ENCODE data around the gene CNOT2. TPM values are rescaled to one million over a fixed set of nuclear protein-coding genes. Genes with fewer than 3 reads are reported as not detected.
A peak's percentile ranks its signal among the peaks of the same experiment; 100 is the strongest.
"Not testable (repeated sequence)": the region's sequence is repeated elsewhere in the genome, so short reads cannot be mapped to it uniquely, and the experiment has no call there.

CNOT2 gene
- total RNA-seq, 1 experiment from 2014 or later = 82.9 TPM

GRCh38 chr12:70292017-70292776 is 49.0 kb downstream of the CNOT2 start:
- Histone ChIP-seq H2BK12ac (ENCODE audit: insufficient read length, low read depth, low read length) (no peak overlapping the region), H3T11ph (ENCODE audit: low read length) (no peak overlapping the region), H4K20me1 (ENCODE audit: control insufficient read depth, insufficient read depth, insufficient read length) (no peaks in the 10 kb centered on the region), H2AK5ac (ENCODE audit: insufficient read length, low read length) (no peak overlapping the region), H2BK120ac (ENCODE audit: low read depth, low read length, poor library complexity, severe bottlenecking) (no peak overlapping the region), H3K4me2 (ENCODE audit: insufficient read depth, insufficient read length, low read length) (no peak overlapping the region), H3K79me1 (ENCODE audit: insufficient read depth, low read depth, low read length, poor library complexity, severe bottlenecking) (peaks cover 3% of the 10 kb centered on the region), H3K4me1 (ENCODE audit: insufficient read depth, low read length) (no peaks in the 10 kb centered on the region), H3K79me2 (ENCODE audit: insufficient read depth, low read length) (no peaks in the 10 kb centered on the region; the same call in 1 of the 2 replicates), H3K18ac (ENCODE audit: insufficient read length, low read depth, low read length) (no peak overlapping the region), H3K56ac (ENCODE audit: insufficient read length, low read depth, low read length) (no peak overlapping the region), H3K14ac (ENCODE audit: insufficient read depth, low read length) (no peak overlapping the region), H2BK5ac (ENCODE audit: insufficient read length, low read length) (no peak overlapping the region), H3K23ac (ENCODE audit: insufficient read length, low read depth, low read length) (no peak overlapping the region), H3K4ac (ENCODE audit: low read depth, low read length) (no peak overlapping the region), H4K5ac (ENCODE audit: insufficient read length, low read depth, low read length) (no peak overlapping the region), H3K9ac (ENCODE audit: extremely low read depth, insufficient read length, low read length) (no peak overlapping the region), H3K9me3 (ENCODE audit: control insufficient read depth, low read depth, low read length) (no peaks in the 10 kb centered on the region), H2AFZ (ENCODE audit: low read length) (no peak overlapping the region), H2BK15ac (ENCODE audit: low read depth, low read length) (no peak overlapping the region), H3K27me3 (ENCODE audit: insufficient read depth, low read length) (no peaks in the 10 kb centered on the region), H2BK20ac (ENCODE audit: low read depth, low read length, poor library complexity, severe bottlenecking) (no peak overlapping the region), H4K8ac (replicated peaks; ENCODE audit: insufficient read length, low read depth, low read length) (no peak overlapping the region), H3K27ac (ENCODE audit: insufficient read length, low read depth, low read length) (no peak overlapping the region), H4K91ac (ENCODE audit: insufficient read length, low read depth, low read length) (no peak overlapping the region), H3K23me2 (ENCODE audit: insufficient read length, low read depth, low read length, poor library complexity, severe bottlenecking) (no peaks in the 10 kb centered on the region)
- H3K27ac Mint-ChIP-seq = peak overlapping the region in 2 of 3 experiments; percentile 24 to 33; a peak in 4 of 7 replicates
- H3K9me3 Mint-ChIP-seq = no peaks in the 10 kb centered on the region
- H3K27me3 Mint-ChIP-seq (ENCODE audit: low read depth) = no peaks in the 10 kb centered on the region
- DNase-seq = no peak
- H3K4me3 Mint-ChIP-seq = no peak overlapping the region
- peaks cover 2 to 15% (median 8%) of the 10 kb centered on the region in 3 experiments; a peak in 5 of 7 replicates for H3K36me3 Mint-ChIP-seq (ENCODE audit: insufficient read depth in 1 of 3, low read depth in 3 of 3)
- peaks cover 31 to 39% of the 10 kb centered on the region in 2 experiments for H3K4me1 Mint-ChIP-seq
- WGBS (ENCODE audit: extremely low coverage, insufficient read length, low lambda C conversion rate) = no CpG with 5 or more reads among the region's 3 CpGs
- TF ChIP-seq, protein P1, sequence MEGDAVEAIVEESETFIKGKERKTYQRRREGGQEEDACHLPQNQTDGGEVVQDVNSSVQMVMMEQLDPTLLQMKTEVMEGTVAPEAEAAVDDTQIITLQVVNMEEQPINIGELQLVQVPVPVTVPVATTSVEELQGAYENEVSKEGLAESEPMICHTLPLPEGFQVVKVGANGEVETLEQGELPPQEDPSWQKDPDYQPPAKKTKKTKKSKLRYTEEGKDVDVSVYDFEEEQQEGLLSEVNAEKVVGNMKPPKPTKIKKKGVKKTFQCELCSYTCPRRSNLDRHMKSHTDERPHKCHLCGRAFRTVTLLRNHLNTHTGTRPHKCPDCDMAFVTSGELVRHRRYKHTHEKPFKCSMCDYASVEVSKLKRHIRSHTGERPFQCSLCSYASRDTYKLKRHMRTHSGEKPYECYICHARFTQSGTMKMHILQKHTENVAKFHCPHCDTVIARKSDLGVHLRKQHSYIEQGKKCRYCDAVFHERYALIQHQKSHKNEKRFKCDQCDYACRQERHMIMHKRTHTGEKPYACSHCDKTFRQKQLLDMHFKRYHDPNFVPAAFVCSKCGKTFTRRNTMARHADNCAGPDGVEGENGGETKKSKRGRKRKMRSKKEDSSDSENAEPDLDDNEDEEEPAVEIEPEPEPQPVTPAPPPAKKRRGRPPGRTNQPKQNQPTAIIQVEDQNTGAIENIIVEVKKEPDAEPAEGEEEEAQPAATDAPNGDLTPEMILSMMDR (conservative IDR thresholded peaks at IDR 0.05) = no peak

DNA sequence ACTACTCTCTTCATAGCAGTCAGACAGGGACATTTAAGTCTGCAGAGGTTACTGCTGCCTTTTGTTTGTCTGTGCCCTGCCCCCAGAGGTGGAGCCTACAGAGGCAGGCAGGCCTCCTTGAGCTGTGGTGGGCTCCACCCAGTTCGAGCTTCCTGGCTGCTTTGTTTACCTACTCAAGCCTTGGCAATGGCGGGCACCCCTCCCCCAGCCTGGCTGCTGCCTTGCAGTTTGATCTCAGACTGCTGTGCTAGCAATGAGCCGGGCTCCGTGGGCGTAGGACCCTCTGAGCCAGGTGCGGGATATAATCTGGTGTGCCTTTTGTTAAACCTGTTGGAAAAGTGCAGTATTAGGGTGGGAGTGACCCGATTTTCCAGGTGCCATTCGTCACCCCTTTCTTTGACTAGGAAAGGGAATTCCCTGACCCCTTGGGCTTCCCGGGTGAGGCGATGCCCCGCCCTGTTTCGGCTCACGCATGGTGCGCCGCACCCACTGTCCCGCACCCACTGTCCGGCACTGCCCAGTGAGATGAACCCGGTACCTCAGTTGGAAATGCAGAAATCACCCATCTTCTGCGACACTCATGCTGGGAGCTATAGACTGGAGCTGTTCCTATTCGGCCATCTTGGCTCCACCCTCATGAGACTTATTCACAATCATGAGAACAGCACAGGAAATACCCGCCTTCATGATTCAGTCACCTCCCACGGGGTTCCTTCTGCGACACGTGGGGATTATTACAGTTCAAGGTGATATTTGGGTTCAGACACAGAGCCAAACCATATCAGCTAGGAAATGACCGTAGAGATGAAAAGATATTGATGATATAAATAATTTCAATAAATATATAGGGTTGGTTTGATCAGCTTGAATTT is 61.7 kb downstream of the CNOT2 start:
- H3K27ac ChIP-seq (ENCODE audit: insufficient read length, low read depth, low read length); H3K9ac ChIP-seq (ENCODE audit: extremely low read depth, insufficient read length, low read length); H4K91ac ChIP-seq (ENCODE audit: insufficient read length, low read depth, low read length); H2AK5ac ChIP-seq (ENCODE audit: insufficient read length, low read length); H3K23me2 ChIP-seq (ENCODE audit: insufficient read length, low read depth, low read length, poor library complexity, severe bottlenecking); H4K8ac ChIP-seq (replicated peaks; ENCODE audit: insufficient read length, low read depth, low read length); H3K4me2 ChIP-seq (ENCODE audit: insufficient read depth, insufficient read length, low read length); H2BK12ac ChIP-seq (ENCODE audit: insufficient read length, low read depth, low read length); H3K56ac ChIP-seq (ENCODE audit: insufficient read length, low read depth, low read length); H3K79me2 ChIP-seq (ENCODE audit: insufficient read depth, low read length); H4K5ac ChIP-seq (ENCODE audit: insufficient read length, low read depth, low read length); H2BK5ac ChIP-seq (ENCODE audit: insufficient read length, low read length); H3K18ac ChIP-seq (ENCODE audit: insufficient read length, low read depth, low read length); H3K79me1 ChIP-seq (ENCODE audit: insufficient read depth, low read depth, low read length, poor library complexity, severe bottlenecking); H3K23ac ChIP-seq (ENCODE audit: insufficient read length, low read depth, low read length); H3K4me1 ChIP-seq (ENCODE audit: insufficient read depth, low read length); H3K4me1 Mint-ChIP-seq; H3K4ac ChIP-seq (ENCODE audit: low read depth, low read length); H3K4me3 Mint-ChIP-seq; H2BK120ac ChIP-seq (ENCODE audit: low read depth, low read length, poor library complexity, severe bottlenecking); H2AFZ ChIP-seq (ENCODE audit: low read length); DNase-seq; H4K20me1 ChIP-seq (ENCODE audit: control insufficient read depth, insufficient read depth, insufficient read length); H2BK15ac ChIP-seq (ENCODE audit: low read depth, low read length); H3K27ac Mint-ChIP-seq; H3K14ac ChIP-seq (ENCODE audit: insufficient read depth, low read length); H3K27me3 ChIP-seq (ENCODE audit: insufficient read depth, low read length); H3T11ph ChIP-seq (ENCODE audit: low read length); H3K27me3 Mint-ChIP-seq (ENCODE audit: low read depth); H3K9me3 ChIP-seq (ENCODE audit: control insufficient read depth, low read depth, low read length); H2BK20ac ChIP-seq (ENCODE audit: low read depth, low read length, poor library complexity, severe bottlenecking): not testable (repeated sequence)
- no CpG with 5 or more reads among the region's 25 CpGs for WGBS (ENCODE audit: extremely low coverage, insufficient read length, low lambda C conversion rate)
- peaks cover 29 to 36% of the 10 kb centered on the region in 2 experiments for H3K9me3 Mint-ChIP-seq
- H3K36me3 Mint-ChIP-seq (ENCODE audit: insufficient read depth in 1 of 3, low read depth in 3 of 3) = peaks cover 46 to 49% (median 48%) of the 10 kb centered on the region in 3 experiments

Data from H9 (cell line).